MM.1S (cell line): Measurements from ENCODE around the gene FLT1.

ENCODE experiments used
- DNase-seq: peaks from one replicate; pipeline ENCODE4 v3.0.0-alpha.2; 2015
- H2AFZ ChIP-seq: fragments of 300-600 bp; sonication (generic); 2 replicates; pipeline ENCODE4 v1.6.0; 2016; ENCODE audit warnings: antibody characterized with exemption, low read length
- H3F3A ChIP-seq: fragments of 300-600 bp; sonication (generic); 2 replicates; pipeline ENCODE4 v1.6.1; 2016; ENCODE audit warnings: mild to moderate bottlenecking, antibody characterized with exemption, low read length, moderate library complexity, mixed read lengths; ENCODE audit not compliant: insufficient read depth
- H3K27ac ChIP-seq: fragments of 300-600 bp; sonication (generic); 2 replicates; pipeline ENCODE4 v1.5.1; 2016; ENCODE audit warnings: mild to moderate bottlenecking, low read length
- H3K27me3 ChIP-seq: fragments of 300-600 bp; sonication (generic); replicated peaks from 2 replicates; pipeline ENCODE4 v1.6.0; 2016; ENCODE audit warnings: low read length; ENCODE audit not compliant: insufficient read depth
- H3K36me3 ChIP-seq: fragments of 300-600 bp; sonication (generic); replicated peaks from 2 replicates; pipeline ENCODE4 v1.6.1; 2016; ENCODE audit warnings: mild to moderate bottlenecking, low read length, mixed read lengths; ENCODE audit not compliant: insufficient read depth
- H3K4me1 ChIP-seq: fragments of 300-600 bp; sonication (generic); 2 replicates; pipeline ENCODE4 v1.6.1; 2016; ENCODE audit warnings: low read length, mixed read lengths
- H3K4me2 ChIP-seq: fragments of 300-600 bp; sonication (generic); 2 replicates; pipeline ENCODE4 v1.6.0; 2016; ENCODE audit warnings: low read depth, low read length
- H3K4me3 ChIP-seq: fragments of 300-600 bp; sonication (generic); 2 replicates; pipeline ENCODE4 v1.5.1; 2016; ENCODE audit warnings: low read length, mixed read lengths
- H3K79me2 ChIP-seq: fragments of 300-600 bp; sonication (generic); 2 replicates; pipeline ENCODE4 v1.6.1; 2016; ENCODE audit warnings: mixed run types, low read length, mixed read lengths
- H3K9ac ChIP-seq: fragments of 300-600 bp; sonication (generic); 2 replicates; pipeline ENCODE4 v1.6.1; 2016; ENCODE audit warnings: low read length, mixed read lengths
- H3K9me2 ChIP-seq: fragments of 300-600 bp; sonication (generic); replicated peaks from 2 replicates; pipeline ENCODE4 v1.6.1; 2016; ENCODE audit warnings: mild to moderate bottlenecking, low read length, mixed read lengths; ENCODE audit not compliant: insufficient read depth
- H3K9me3 ChIP-seq: fragments of 300-600 bp; sonication (generic); replicated peaks from 2 replicates; pipeline ENCODE4 v1.6.1; 2016; ENCODE audit warnings: mild to moderate bottlenecking, low read length, mixed read lengths; ENCODE audit not compliant: insufficient read depth
- H4K20me1 ChIP-seq: fragments of 300-600 bp; sonication (generic); 2 replicates; pipeline ENCODE4 v1.6.1; 2016; ENCODE audit warnings: mild to moderate bottlenecking, low read length, moderate library complexity, mixed read lengths; ENCODE audit not compliant: insufficient read depth
- EZH2 ChIP-seq: fragments of 300-600 bp; sonication (generic); optimal IDR thresholded peaks from 2 replicates; pipeline ENCODE3; 2017; ENCODE audit warnings: low read depth, mild to moderate bottlenecking, antibody characterized with exemption, low read length, mixed read lengths
- EZH2phosphoT487 ChIP-seq: fragments of 300-600 bp; sonication (generic); IDR thresholded peaks from 2 replicates; pipeline ENCODE4 v1.6.1; 2018; ENCODE audit warnings: antibody characterized with exemption, low read length
- TF ChIP-seq, protein P1 (sequence below): fragments of 300-600 bp; sonication (generic); IDR thresholded peaks from 2 replicates; pipeline ENCODE4 v1.5.1; 2016; ENCODE audit warnings: antibody characterized with exemption, low read length, mixed read lengths

FLT1 gene

DNA sequence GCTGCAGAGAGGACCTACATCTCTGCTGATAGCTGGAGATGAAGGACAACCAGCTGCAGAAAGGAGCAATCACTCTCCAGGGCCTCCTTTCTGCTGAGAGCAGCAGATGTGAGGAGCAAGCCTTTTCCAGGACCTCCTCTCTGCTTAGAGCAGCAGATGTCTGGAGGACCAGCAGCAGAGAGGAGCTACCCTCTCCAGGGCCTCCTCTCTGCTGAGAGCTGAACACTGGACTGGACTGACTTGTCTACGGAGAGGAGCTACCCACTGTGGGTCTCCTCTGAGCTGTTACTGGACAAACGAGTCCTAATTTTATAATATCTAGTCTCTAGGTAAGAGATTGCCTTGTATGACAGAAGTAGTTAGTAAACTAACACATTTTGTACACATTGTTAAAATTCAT lies 40.8 kb upstream of the FLT1 start:
- no peak overlapping the region for H3K4me3 ChIP-seq

GRCh38 chr13:28534801-28535200 lies 39.9 kb upstream of the FLT1 start:
- no peaks in the 10 kb centered on the region for H4K20me1 ChIP-seq
- H3K4me1 ChIP-seq = no peaks in the 10 kb centered on the region
- H3K4me3 ChIP-seq = no peak overlapping the region
- H3K27ac ChIP-seq = no peak overlapping the region
- TF ChIP-seq EZH2phosphoT487 (no peak), EZH2 (no peak)
- TF ChIP-seq, protein P1, sequence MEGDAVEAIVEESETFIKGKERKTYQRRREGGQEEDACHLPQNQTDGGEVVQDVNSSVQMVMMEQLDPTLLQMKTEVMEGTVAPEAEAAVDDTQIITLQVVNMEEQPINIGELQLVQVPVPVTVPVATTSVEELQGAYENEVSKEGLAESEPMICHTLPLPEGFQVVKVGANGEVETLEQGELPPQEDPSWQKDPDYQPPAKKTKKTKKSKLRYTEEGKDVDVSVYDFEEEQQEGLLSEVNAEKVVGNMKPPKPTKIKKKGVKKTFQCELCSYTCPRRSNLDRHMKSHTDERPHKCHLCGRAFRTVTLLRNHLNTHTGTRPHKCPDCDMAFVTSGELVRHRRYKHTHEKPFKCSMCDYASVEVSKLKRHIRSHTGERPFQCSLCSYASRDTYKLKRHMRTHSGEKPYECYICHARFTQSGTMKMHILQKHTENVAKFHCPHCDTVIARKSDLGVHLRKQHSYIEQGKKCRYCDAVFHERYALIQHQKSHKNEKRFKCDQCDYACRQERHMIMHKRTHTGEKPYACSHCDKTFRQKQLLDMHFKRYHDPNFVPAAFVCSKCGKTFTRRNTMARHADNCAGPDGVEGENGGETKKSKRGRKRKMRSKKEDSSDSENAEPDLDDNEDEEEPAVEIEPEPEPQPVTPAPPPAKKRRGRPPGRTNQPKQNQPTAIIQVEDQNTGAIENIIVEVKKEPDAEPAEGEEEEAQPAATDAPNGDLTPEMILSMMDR = no peak
- H3K9me3 ChIP-seq = no peaks in the 10 kb centered on the region
- no peak for DNase-seq
- H3K9ac ChIP-seq = no peak overlapping the region
- no peak overlapping the region for H2AFZ ChIP-seq
- no peak overlapping the region for H3K4me2 ChIP-seq
- H3K27me3 ChIP-seq = no peaks in the 10 kb centered on the region
- H3K9me2 ChIP-seq = no peaks in the 10 kb centered on the region
- no peaks in the 10 kb centered on the region for H3K36me3 ChIP-seq
- no peaks in the 10 kb centered on the region for H3K79me2 ChIP-seq
- no peaks in the 10 kb centered on the region for H3F3A ChIP-seq

More for the DNA sequence above, 40.8 kb upstream of the FLT1 start:
- Histone ChIP-seq H3K9ac (no peak overlapping the region), H4K20me1 (no peaks in the 10 kb centered on the region), H3K4me1 (no peaks in the 10 kb centered on the region), H3K36me3 (no peaks in the 10 kb centered on the region), H3K27ac (no peak overlapping the region), H3K79me2 (no peaks in the 10 kb centered on the region), H2AFZ (no peak overlapping the region), H3K27me3 (no peaks in the 10 kb centered on the region), H3K9me3 (no peaks in the 10 kb centered on the region), H3K4me2 (no peak overlapping the region), H3K9me2 (no peaks in the 10 kb centered on the region), H3F3A (no peaks in the 10 kb centered on the region)
- TF ChIP-seq EZH2phosphoT487 = no peak
- TF ChIP-seq, protein P1 = no peak
- no peak for TF ChIP-seq EZH2
- no peak for DNase-seq

DNA sequence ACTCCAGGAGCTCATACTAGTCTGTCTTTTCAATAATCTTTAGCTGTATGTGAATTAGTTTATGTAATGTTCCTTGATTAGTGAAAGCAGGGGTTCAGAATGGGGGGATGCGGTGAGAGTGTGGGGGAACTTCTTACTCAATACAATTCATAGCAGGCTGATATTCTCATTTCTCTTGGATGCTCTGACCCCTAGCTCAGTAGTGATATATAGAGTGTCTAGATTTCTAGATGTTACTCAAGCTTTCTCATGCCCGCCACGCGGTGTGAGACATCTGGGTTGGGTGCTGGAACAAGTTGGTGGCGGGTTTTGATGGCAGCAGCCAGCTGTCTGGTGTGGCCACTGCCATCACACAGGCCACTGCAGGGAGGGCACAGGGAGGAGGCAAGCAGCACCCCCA lies 39.3 kb upstream of the FLT1 start:
- Histone ChIP-seq H2AFZ (no peak overlapping the region), H3K27ac (no peak overlapping the region), H3K36me3 (no peaks in the 10 kb centered on the region), H3K27me3 (no peaks in the 10 kb centered on the region), H4K20me1 (no peaks in the 10 kb centered on the region), H3K9ac (no peak overlapping the region), H3K79me2 (no peaks in the 10 kb centered on the region), H3F3A (no peaks in the 10 kb centered on the region), H3K4me1 (no peaks in the 10 kb centered on the region), H3K9me3 (no peaks in the 10 kb centered on the region), H3K4me2 (no peak overlapping the region), H3K9me2 (no peaks in the 10 kb centered on the region), H3K4me3 (no peak overlapping the region)
- no peak for DNase-seq
- TF ChIP-seq, protein P1 = no peak
- no peak for TF ChIP-seq EZH2phosphoT487
- TF ChIP-seq EZH2 = no peak
